HG02870 (cell line): ENCODE data around the gene ZBTB7C.
"Not testable (repeated sequence)": the region's sequence is repeated elsewhere in the genome, so short reads cannot be mapped to it uniquely, and the experiment has no call there.

Experiments
- ATAC-seq: cut with Tn5 transposase; IDR thresholded peaks from one replicate; pipeline ENCODE4 v1.9.1; 2021; ENCODE audit warnings: mild to moderate bottlenecking, moderate library complexity; ENCODE audit not compliant: unreplicated experiment

Gene ZBTB7C

DNA sequence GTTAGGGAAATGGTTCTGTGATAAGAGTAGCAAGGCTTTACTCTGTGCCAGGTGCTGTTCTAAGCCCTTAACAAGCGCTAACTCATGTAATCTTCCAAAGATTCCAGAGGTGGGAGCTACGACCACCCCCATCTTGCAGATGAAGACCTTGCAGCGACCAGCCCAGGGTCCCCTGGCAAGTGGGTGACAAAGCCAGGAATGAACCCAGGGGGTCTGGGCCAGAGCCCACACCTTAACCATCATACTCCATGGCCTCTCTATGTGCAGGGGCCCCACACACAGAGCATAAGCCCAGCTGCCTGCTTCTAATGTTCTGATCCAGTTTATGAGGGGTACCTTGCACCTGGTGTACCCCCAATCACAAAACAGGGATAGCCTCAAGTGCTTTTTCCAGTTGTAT is 105.3 kb downstream of the ZBTB7C start:
- no peak for ATAC-seq

DNA sequence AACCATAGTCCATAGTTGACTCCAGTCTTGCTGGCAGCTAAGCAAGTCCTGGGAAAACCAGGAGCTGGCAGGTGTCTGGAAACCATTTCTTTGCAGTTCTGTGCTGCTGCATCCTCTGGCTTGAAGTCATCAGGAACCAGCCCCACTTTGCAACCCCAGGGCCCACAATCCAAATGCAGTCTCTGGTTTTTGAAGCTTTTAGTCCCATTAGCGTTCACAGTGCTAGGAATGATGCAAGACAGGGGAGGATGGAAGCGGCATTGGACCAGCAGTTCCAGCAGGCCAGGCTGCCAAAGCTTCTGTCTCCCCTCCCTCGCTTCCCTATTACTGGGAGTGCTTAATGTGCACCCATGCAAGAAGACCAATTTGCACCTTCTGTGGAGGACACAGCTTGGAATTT is 106.4 kb downstream of the ZBTB7C start:
- no peak for ATAC-seq

DNA sequence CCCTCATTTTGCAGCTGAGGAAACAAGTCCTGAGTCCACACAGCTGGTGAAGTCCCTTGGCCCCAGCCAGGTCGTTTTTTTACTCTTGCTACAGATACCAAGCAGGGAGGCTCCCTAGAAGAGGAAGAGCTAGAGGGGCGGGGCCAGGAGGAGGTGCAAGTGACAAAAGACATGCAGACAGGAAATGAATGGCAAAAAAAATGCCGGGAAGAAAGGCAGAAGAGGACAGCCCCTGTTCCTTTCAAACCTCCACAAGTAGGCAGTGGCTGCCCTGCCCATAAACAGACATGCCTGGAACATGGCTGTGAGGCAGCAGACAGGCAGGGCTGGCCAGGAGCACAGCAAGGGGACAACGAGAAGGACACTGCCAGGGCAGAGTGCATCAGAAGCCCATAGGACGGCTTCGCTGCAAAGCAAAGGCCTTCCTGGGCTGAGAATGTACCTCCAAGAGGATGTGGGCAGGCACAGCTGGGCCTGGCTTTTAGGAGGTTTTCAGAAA is 108.7 kb downstream of the ZBTB7C start:
- ATAC-seq = no peak

DNA sequence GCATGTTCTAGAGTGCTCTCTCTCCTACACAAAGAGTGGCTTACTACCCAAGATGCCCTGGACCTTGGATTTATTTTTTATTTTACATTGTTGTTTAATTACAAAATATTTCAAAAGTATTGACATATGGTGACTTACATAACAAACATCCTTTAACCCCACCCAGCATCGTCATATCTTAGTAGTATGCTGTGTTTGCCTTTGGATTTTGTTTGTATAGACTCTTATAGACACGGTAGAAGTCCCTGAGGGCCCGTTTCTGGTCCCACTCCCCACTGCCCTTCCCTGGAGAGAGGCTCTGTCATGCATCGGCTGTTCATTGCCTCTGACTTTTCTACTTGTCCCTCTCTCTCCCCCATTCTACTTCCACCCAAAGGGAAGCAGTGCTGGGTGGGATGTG is 112.0 kb downstream of the ZBTB7C start:
- ATAC-seq = no peak

DNA sequence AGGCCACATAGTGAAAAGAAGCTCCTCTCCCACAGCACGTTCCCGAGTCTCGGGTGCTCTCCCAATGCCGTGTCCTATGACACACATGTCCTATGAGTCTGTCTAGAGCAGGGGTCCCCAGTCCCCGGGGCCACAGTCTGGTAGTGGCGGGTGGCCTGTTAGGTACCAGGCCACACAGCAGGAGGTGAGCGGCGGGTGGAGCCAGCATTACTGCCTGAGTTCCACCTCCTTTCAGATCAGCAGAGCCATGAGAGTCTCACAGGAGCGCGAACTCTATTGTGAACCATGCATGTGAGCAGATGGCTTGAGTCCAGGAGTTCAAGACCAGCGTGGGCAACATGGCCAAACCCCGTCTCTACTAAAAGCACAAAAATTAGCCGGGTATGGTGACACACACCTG is 112.6 kb downstream of the ZBTB7C start:
- ATAC-seq = no peak

DNA sequence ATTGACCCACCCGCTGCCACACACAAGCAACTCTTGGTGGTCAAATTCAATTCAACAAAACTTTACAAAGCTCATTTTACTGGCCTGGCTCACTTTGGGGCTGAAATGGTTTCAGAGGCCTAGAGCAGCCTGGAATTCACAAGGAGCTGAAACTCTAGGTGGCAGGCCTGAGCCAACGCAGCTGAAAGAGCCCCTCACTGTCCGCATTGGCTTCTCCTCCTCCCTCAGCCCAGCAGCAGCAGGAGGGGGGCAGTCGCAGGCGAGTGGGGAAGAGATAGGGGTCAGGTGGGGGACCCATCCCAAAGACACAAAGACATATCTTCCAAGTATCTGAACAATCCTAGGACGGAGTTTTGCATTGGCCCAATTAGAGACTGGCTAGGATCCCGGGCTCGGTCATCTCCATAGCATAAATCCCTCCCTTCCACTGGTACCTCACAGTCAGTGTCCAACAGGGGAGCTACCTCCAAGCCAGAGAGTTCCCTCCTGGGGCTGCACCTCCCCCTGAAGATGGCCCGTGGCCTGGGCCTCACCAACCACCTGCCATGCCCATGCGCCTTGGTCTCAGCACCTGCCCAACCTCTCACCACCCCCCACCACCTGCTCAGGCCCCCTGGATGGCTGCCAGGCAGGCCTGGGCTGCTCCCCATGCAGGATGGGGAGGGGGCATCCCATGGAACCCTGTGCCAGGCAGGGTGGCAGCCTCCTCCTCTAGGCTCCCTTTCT is 113.4 kb downstream of the ZBTB7C start:
- ATAC-seq = no peak

DNA sequence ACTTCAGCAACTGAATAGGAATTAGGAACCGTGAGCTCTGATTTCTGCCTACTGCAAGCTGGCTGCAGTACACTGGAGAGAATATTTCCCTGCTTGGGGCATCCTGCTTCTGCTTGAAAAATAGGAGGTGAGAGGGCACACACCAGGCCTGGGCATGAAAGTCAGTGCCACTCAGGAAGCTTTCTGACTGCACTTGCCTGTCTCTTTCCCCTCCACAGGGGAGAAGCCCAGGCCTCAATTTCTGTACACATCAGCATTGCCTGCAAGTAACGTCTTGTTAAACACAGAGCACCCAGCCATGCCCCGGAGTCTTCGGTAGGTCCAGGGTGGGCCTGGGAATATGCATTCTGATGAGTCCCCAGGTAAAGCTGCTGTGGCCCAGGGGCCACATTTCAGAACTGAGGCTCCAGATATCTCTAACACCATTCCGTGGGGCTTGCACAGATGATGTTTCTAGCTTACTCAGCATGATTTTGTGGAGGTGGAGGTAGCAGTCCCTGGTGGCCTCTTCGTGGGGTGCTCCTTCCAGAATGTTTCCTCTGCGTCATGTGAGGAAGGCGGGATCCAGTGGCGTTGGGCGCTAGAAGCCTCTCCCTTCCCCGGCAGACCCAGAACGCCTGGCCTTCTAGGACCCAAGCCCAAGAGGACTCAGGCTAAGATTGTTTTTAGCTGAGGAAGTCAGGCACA is 114.1 kb downstream of the ZBTB7C start:
- no peak for ATAC-seq

DNA sequence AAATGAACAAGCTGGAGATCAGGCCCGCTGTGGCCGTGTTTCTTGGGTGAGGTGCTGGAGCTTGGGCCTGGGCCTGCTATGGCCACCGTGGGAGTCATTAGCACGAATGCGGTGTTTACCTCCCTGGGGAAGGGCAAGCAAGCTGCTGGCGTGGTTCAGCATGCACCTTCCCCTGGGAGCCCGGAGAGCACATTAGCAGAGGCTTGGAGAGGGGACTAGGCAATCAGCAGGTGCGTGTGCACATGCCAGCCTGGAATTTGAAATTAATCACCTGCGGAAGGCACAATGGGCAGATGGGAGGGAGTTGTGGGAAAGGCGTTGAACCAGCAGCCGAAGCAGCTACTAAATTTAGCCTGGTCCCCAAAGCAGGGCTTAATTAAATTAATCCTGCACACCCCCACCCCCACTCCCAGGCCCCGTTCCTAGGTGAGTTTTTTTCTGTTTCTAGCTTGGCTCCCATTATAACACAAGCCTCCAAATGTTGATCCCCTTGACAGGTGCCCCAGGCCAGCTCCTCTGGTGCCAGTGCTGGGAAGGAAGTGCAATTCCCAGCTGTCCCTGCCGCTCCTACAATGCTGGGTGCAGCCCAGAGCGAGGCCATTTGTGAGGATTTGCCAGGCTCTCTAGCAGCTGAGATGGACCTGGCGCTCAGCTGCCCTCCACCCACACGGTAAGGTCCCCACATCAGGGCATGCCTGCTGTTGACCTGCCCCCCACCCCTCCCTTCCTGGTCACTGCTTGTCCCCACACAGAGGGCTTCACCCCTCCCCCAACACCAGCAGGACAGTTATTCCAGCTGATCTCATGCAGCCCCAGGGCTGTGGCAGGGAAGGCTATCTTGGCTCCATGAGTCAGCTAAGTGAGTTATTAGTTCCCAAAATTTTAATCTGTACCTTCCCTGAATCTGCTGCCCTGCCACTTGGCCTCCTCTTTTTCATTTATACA is 115.0 kb downstream of the ZBTB7C start:
- no peak for ATAC-seq

DNA sequence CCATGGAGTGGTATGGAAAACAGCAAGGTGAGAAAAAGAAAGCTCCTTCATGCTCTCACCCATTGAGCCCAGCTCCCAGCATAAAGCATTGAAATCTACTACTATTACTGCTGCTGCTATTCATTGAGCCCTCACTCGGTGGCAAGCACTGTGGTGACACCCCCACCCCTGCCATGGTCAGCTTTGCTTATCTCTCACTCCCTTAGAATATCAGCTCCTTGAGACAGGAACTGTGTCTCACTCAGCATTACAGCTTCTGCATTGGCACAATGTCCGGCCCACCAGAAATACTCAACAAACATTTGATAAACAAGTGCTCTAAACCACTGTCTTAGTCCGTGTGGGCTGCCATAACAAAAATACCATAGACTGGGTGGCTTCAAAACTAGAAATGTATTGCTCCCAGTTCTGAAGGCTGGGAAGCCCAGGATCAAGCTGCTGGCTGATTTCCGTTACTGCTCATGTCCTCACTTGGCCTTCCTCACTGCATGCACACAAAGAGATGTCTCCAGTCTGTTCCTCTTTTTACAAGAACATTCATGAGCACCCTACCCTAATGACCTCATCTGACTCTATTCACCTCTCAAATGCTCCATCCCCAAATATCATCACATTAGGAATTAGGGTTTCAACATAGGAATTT is 116.3 kb downstream of the ZBTB7C start:
- ATAC-seq = no peak

DNA sequence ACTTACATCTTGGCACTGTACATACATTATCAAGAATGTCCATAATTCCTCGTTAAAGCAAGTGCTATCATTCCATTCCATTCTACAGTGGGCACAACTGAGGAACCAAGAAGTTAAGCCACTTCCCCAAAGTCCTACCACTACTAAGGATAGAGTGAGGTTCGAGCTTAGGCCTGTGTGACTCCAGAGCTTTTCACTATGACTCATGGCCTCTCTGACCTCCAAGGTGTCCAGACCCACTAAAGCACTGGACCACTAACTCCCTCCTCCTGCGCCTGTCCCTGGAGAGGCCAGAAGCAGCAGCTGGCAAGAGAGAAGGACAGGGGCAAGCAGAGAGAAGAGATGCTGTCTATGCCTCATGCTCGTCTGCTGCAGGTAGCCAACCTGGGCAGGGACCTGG is 117.0 kb downstream of the ZBTB7C start:
- no peak for ATAC-seq

DNA sequence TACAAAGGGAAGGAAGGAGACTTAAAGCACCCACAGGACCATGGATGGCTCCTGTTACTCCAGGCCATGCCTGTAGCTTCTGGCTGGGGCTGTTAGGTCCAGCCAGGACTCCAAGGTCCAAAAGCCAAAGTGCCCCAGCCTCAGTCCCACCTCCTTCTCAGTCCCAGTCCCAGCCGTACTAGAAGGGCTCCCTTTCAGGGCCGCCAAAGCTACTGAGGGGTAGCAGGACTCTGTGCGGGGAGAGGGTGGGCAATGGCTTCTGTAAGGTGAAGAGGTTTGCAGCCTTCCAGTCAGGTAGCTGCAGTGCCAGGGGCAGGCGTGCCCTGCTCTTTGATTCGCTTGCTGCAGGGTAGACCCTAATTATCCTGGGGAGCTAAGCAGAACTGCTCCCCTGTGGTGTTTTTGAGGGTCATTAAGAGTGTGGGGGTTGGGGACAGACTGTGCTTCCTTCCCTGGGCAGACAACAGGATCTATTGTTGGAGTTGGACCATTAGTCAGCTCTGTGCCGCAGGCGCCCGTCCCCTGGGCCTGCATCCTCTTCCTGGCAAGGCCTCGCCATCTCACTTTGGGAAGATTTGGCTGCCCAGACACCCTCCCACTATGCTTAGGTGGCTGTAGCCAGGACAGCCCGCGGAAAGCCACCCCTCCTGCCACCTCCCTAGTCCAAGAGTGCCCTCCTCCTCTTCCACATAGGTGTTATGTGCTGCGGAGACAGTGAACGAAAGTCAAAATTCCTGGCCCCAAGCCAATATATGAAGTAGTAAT is 118.8 kb downstream of the ZBTB7C start:
- no peak for ATAC-seq

DNA sequence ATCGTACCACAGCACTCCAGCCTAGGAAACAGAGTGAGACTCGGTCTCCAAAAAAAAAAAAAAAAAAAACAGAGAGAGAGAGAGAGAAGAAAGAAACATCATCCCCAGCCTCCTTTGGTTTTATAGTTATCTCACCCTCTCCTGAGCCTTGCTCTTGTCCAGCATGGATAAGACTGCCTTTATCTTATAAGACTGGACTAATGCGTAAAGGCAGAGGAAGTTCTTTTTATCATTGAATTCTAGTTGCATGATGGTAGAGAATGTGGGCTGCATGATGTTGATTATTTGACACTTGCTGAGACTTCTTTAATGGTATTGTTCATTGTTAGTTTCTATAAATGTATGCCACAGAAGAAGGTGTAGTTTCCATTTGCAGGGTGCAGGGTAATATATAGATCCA is 124.4 kb downstream of the ZBTB7C start:
- ATAC-seq = no peak

DNA sequence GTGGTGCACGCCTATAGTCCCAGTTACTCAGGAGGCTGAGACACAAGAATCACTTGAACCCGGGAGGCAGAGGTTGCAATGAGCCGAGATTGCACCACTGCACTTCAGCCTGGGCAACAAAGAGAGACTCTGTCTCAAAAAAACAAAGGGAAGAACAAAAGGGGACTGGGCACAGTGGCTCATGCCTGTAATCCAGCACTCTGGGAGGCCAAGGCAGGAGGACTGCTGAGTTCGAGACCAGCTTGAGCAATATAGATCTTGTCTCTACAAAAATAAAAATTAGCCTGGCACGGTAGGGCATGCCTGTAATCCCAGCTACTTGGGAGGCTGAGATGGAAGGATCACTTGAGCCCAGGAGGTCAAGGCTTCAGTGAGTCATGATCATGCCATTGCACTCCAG is 125.2 kb downstream of the ZBTB7C start:
- not testable (repeated sequence) for ATAC-seq

DNA sequence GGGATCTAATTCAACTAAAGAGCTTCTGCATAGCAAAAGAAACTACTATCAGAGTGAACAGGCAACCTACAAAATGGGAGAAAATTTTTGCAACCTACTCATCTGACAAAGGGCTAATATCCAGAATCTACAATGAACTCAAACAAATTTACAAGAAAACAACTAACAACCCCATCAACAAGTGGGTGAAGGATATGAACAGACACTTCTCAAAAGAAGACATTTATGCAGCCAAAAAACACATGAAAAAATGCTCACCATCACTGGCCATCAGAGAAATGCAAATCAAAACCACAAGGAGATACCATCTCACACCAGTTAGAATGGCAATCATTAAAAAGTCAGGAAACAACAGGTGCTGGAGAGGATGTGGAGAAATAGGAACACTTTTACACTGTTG is 127.7 kb downstream of the ZBTB7C start:
- not testable (repeated sequence) for ATAC-seq

DNA sequence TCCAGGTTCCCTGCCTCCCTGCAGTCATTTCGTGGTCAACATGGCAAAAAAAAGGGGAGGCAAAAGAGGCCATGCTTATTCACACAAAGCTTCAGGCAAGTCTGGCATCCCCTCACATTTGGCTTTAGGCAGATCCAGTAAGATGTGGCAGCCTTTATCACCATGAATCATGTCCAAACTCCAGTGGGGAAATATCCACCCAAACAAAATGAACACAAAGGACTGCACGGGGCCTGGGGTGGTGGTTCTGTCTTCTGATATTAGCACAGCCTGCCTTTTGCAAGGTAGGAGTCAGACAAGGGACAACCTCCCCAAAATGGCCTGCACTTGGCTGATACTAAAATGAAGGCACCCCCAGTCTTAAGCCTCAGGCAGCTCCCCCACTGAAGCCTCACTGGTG is 129.9 kb downstream of the ZBTB7C start:
- ATAC-seq = no peak

DNA sequence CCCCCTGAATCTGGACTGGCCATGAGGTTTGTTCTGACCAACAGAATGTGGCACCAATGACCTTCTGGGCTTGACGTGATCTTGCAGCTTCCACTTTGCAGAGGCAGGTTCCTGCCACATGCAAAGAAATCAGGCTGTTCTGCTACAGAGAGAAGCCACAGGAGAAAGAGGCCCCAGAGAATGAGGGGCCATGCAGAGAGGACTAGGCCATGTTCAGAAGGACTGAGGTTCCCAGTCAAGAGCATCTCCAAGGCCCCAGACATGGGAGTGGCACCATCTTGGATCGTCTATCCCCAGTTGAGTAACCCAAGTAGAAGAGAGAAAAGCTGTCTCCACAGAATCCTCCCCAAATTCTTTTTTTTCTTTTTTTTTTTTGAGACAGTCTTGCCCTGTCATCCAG is 131.1 kb downstream of the ZBTB7C start:
- ATAC-seq = no peak

DNA sequence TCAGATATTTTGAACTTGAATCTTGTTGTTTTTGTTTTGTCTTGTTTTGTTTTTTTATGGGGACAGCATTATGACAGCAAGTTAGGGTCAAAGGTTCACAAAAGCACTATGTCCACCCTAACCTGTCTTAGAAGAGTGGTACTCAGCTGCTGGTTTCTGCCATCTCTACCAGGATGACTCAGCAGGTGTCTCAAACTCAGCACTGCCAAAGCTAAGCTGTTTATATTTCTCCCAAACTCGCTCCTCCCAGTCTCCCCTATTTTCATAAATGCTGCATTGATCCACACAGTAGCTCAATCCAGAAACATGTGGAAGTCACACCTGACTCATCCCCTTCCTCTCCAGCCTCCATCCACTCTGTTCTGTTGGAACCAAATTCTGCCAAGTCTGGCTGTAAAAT is 134.9 kb downstream of the ZBTB7C start:
- ATAC-seq = no peak

DNA sequence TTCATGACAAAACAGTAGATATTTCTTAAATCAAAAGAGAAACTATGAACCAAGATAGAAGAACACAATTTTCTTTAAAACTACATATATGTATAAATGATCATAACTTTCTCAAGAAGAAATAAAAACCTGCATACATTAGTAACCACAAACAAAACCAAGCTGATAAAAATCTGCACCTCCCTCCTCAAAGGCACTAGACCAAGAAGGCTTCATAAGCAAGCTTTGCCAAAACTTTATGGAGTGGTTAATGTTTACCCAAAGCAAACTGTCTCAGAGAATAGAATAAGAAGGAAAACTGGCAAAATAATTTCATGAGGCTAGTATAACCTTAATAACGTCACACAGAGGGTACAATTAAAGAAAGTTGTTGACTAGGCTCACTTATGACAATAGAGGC is 138.3 kb downstream of the ZBTB7C start:
- no peak for ATAC-seq

DNA sequence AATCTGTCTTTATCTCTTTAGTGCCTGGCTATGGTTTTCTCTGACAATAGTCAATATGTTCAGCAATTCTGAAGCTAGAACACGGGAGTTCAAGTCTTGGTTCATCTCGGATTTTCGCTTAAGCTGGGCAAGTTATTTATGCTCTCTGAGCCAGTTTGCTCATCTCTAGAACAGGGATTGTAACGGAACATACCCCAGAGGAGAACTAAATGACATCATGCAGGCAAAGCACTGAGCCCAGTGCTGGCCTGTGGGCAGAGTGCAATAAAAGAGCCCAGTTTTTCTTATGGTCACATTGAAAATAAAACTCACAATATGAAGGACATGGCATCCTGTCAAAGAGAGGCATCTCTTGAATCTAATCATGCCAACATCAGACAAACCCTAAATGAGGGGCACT is 143.9 kb downstream of the ZBTB7C start:
- ATAC-seq = no peak
